GM18858 (cell line): Measurements from ENCODE around the gene CAV1.
A peak's percentile ranks its signal among the peaks of the same experiment; 100 is the strongest.

ENCODE experiments used
- ATAC-seq: cut with Tn5 transposase; IDR thresholded peaks from one replicate; pipeline ENCODE4 v1.9.1; 2021; ENCODE audit not compliant: unreplicated experiment

Gene CAV1

DNA sequence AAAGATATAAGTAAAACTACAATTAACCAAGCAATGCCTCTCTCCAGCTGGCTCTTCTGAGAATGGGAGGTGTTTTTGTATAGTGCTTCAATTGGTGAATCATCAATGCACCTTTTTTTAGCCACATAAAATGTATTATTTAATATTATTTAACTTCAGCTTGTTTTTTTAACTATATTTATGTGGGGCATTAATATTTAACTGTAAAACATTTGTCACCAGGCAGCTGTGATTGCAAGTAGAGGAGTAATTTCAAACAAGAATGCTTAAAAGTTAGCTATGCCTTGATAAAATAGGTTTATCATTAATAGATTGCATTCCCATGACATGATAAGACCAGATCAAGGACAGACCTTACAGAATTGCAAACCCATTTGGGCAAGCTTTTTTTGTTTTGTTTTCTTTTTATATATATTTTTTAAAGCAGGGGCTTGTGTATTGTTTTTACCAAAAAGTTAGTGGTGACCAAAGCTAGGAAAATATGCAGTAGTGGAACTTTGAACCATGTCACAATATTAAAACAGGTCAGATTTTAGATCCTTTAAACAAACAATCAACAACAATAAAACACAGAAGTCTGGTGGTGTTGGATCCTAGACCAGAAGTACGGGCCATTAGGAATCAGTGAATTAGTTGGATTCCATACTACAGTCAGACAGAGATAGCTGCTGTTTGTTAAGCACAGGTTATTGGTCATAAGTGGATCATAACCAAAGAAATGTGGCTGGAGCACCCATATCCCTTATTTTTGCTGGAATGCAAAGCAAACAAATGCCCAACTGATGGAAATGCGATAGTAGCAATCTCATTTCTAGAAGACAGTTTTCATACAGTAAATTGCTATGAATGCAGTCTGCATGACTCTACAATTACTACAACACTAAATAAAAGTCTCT, 22.4 kb upstream of the CAV1 start:
- no peak for ATAC-seq

DNA sequence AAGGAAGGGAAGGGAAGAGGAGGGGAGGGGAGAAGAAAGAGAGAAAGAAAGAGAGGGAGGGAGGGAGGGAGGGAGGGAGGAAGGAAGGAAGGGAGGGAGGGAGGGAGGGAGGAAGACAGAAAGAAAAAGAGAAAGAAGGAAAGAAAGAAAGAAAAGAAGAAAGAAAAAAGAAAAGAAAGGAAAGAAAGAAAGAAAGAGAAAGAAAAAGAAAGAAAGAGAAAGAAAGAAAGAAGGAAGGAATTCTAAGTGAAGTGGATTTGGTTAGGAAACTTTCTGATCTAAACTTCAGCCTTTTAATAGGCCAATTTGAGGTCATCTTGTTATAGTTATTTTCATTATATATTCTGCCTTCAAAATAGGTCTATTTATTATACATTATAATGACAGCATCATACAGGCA, 21.0 kb upstream of the CAV1 start:
- ATAC-seq: no peak

DNA sequence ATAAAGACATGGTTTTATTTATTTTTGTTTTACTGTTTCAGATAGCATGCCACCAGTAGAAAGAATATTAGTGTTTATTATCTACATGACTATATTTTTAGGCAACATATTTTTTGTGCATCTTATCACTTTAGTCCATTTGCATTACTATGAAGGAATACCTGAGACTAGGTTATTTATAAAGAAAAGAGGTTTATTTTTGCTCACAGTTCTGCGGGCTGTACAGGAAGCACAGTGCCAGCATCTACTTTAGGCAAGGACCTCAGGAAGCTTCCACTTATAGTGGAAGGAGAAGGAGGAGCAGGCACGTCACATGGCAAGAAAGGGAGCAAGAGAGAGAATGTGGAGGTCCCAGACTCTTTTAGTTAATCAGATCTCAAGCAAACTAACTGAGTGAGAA, 19.6 kb upstream of the CAV1 start:
- ATAC-seq: no peak

DNA sequence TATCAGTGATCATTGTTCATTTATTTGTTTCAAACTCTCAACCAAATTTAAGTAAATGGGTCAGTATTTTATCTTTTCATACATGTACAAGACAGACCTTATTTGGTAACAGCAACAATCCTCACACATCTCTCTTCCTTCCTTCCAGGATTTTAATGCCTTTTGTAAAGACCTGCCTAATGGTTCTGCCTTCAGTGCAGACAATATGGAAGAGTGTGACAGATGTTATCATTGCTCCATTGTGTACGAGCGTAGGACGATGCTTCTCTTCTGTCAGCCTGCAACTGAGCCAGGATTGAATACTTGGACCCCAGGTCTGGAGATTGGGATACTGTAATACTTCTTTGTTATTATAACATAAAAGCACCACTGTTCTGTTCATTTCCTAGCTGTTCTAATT, 19.0 kb upstream of the CAV1 start:
- ATAC-seq: no peak

GRCh38 chr7:116509982-116510579, 14.8 kb upstream of the CAV1 start:
- no peak for ATAC-seq

DNA sequence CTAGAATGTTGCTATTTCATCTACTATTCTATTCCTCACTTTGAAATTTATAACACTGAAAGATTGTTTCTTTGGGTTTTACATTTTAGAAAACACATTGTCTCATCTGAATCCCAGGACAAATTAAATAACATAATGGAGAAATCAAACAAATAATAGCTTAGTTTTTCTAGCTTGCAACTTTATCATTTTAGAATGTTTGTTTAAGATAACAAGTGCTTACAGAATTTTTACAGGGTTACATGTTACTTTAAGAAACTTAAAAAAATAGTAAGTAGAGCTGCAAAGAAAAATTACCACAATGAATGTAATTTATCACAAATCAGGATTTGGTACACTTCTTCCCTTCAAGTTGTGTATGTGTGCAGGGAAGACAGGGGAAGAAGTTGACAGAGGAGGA, 14.0 kb upstream of the CAV1 start:
- ATAC-seq: no peak

DNA sequence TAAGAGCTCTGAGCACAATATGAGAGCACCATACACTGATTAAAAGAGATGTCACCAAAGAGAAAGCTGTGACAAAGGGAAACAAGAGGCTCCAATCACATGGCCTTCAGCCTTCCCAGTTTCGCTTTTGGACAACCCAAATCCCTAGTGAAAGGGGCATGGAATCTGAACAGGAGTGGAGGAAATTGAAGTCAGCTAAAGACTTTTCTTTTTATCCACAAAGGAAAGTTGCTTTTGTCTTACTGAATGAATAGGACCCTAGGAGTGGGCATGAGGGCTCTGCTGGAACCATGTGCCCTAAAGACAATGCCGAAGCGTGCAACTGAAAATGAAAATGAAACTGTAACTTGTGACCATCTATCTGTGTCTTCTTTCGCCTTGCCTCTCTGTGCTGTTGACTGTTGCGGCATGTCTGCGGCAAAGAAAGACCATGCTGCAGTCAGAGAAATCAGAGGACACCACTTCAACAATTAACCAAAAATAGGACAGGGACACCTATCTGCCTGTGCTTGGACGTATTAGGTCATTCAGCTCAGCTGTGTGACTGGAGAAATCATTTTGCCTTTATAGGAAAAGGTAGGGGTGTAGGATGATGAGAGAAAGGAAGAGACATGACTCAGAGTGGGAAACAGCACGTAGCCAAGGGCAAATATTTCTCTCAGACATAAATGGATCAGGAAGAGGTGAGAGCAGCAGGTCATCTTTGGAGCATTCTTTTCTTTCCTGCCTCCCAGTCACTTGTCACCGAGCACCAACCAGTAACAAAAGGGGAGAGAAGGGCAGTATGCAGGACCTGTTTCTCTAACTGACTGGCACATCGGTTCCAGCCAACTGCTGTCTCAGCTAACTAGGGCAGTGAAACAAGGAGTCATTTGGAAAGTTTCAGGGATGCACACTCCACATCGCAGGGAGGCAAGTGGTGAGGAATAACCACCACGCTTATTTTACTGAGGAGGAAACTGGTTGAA, 13.0 kb upstream of the CAV1 start:
- ATAC-seq: peak; percentile 99

GRCh38 chr7:116512520-116513188, 12.2 kb upstream of the CAV1 start:
- no peak for ATAC-seq

- ATAC-seq: no peak
These were observed 9.3 kb upstream of the CAV1 start for GRCh38 chr7:116515584-116515983.

GRCh38 chr7:116516324-116516723, 8.5 kb upstream of the CAV1 start:
- ATAC-seq: no peak

DNA sequence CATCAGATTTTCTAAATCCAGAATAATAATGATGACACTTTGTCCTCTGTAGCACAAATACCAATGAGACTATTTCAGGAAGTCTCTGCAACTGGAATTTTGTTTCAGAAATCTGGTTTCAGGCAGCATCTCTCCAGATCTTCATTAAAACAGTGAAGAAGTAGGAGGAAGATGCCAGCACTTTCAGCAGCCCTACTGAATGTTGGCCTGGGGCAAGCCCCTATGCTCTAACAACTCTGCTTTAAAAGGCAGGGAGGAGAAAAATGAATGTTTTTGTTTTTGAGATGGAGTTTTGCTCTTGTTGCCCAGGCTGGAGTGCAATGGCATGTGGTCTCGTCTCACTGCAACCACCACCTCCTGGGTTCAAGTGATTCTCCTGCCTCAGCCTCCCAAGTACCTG, 7.2 kb upstream of the CAV1 start:
- no peak for ATAC-seq

GRCh38 chr7:116518961-116519360, 5.9 kb upstream of the CAV1 start:
- no peak for ATAC-seq

DNA sequence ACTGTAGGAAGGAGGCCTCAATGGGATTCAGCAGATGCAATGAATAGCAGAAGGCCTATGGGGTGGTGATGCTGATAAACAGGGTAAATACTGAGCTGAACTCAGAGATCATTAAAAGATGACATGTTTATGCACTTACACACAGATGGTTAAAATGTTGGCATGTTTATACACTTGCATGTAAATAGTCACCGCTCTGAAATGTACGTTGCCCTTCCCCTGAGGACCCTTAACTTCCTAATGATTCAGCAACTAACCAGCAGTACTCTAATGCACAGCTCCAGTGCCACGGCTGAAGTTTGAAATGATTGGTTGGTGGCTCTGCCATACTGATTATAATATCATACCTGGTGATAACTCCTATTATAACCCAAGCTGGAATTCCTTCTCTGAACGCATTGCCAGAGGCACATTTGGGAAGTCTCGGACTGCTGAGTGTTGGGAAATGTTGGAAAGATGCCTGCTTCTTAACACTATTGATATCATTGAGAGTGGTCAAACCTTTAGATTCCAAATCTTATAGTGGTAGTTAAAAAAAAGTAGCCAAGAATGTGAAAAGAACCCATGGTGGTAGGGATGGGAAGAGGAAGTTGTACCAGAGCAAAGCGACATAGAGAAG, 3.7 kb upstream of the CAV1 start:
- no peak for ATAC-seq

- no peak for ATAC-seq
These were observed 2.6 kb upstream of the CAV1 start for GRCh38 chr7:116522247-116522646.

- no peak for ATAC-seq
These were observed 621 bp upstream of the CAV1 start for GRCh38 chr7:116524221-116524608.

DNA sequence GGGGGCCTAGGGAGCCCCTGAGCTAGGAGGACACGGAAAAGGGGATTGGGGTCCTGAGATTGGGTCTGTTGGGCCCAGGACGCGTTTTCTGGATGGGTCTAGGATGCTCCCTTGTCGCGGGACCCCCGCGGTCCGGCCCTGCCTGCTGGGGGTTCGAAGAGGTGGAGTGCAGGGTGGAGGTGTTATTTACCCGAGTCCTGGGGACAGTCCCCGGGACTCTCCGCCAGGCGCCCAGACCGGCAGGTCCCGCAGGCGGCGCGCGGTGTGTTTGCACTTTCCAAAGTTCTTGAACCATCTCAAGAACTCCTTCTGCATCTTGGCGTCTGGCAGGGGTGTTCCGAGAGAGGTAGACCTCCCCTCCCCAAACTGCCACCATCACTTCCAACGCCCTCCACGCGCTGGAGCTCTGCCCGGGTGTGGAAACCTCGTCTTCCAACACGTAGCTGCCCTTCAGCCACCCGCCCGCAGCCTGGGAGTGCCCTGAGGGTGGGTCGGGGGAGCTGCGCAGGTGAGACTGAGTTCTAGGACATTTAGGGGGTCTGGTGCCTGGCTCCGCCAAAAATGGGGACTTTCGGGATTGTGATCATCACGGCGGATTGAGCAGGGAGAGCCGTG, 569 bp downstream of the CAV1 start:
- no peak for ATAC-seq

DNA sequence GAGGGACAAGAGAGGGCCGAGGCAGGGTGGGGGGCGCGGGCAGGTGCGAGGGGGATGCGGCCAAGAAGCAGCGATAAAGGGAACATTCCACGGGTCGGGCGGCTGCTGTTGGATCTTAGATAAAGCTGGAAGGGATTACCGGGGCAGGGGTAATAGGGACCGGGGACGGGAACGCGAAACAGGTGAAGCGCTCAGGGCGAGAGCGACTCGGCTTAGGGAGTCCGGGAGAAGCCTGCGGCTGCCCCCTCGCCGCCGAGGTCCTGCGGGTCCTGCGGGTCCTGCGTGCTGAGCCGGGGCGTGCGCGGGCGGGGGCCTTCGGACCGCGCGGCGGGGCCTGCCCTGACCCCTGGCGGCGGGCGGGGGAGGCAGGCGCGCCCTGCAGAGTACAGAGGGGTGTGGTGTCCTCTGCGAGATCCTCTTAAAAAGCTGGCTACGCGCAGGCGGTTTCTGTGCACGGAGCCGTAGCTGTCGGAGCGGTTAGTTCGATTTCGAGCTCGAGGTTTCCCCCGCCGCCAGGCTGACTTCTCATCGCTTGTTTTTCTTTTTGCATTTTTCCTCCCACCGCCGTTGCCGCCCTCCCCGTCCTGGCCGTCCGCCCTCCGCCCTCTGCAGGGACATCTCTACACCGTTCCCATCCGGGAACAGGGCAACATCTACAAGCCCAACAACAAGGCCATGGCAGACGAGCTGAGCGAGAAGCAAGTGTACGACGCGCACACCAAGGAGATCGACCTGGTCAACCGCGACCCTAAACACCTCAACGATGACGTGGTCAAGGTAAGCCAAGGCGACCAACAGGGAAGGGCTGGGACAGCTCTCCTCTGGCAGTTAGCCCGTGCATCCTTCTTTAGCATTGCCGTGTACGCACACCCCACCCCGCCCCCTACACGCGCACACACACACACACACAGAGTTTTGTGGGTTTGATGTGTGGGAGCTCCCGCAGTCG, 1.4 kb downstream of the CAV1 start:
- peak; percentile 88 for ATAC-seq

- no peak for ATAC-seq
These were observed 2.1 kb downstream of the CAV1 start for GRCh38 chr7:116526897-116527296.

DNA sequence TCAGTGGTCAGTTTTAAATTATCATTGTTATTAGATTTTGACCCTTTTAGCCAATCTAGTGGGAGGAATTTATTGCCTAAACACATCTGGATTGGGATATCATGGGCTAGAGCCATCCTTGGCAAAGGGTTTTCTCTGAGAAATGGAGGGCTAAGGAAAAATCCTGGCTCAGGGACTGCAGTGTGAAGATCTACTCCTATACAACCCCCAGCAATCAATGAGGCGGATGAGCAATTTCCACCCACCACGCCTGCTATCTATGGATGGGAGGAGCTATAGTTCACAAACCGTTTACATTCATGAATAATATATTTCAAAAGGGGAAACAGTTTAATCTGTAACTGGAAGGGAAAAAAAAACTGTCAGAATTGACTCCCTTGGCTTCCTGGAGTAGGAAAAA, 2.7 kb downstream of the CAV1 start:
- no peak for ATAC-seq
